Activated CD4-positive, CD25-positive, alpha-beta regulatory T cell treated with anti-CD3 and anti-CD28 coated beads, Interleukin-2, amount 50 U/mL, for 24 hours (primary cell): ENCODE results near the gene SSX2IP.

Experiments used
- ATAC-seq, 2 donors: fragments of 150-1000 bp; cut with Tn5 transposase; one replicate each; pipeline ENCODE4 v1.10.0; 2021; ENCODE audit warnings: mild to moderate bottlenecking in 1 of 2, moderate library complexity in 1 of 2

SSX2IP gene

DNA sequence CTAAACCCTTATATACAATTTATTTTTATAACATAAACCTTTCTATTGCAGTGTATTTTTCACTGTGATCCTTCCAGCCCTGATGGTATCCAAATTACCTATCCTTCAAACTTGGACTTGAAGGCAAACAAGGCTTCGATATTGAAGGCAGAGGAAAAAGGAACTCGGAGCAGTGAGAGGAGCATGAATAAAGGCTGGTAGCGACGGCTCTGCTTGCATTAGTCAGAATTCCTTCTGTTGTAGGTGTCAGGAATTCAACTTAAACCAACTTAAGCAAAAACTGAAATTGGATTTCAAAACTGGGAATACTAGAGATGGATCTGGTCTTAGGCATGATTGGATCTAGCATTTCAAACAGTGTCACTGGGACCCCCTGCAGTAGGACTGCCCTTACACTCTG is 17.8 kb upstream of the SSX2IP start:
- no peak for ATAC-seq

- no peak for ATAC-seq
These were observed 15.3 kb upstream of the SSX2IP start for GRCh38 chr1:84705513-84705912.

DNA sequence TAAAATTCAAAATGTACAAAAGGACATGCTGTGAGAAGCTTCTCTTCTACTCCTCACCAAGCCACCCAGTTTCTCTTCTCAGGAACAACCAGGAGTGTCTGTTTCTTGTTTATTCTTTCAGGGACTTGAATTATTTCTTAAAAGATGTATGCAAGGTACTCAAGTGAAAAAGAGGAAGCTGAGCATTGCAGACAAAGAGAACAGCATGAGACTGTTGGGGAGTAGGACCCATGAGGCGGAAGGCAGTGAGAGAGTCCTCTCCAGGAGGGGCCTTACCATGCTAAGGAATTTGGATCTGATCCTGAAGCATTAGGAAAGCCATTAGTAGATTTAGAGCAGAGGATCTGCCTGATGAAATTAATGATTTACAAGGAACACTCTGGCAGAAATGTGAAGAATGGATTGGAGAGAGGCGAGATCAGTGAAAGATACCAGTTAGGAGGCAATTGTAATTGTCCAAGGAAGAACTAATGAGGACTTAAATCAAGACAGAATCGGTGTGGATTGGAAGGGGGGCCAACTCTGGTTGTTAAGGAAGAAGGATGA is 14.7 kb upstream of the SSX2IP start:
- ATAC-seq, result no peak

GRCh38 chr1:84703431-84703830 is 13.2 kb upstream of the SSX2IP start:
- no peak for ATAC-seq

GRCh38 chr1:84702143-84702542 is 11.9 kb upstream of the SSX2IP start:
- ATAC-seq, result no peak

- no peak for ATAC-seq
These were observed 11.1 kb upstream of the SSX2IP start for GRCh38 chr1:84701376-84701775.

DNA sequence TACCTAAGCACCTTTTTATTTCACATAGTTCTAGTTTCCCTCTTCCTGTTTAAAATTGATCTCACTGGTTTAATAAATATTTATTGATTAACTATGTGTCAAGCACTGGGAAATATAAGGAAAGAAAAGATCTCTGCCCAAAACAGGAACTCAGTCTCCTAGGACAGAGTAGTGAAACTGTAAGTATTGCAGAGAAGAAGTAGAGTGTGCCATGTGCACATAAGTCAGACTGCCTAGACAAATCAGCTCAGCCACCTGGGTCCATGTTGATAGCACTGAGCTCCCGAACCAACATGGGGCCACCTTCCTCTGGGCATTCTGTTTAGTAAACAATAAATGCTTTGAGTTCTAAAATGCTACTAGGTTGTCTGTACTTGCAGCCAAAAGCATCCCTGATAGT is 9.8 kb upstream of the SSX2IP start:
- no peak for ATAC-seq

GRCh38 chr1:84698151-84699110 is 8.2 kb upstream of the SSX2IP start:
- no peak for ATAC-seq

DNA sequence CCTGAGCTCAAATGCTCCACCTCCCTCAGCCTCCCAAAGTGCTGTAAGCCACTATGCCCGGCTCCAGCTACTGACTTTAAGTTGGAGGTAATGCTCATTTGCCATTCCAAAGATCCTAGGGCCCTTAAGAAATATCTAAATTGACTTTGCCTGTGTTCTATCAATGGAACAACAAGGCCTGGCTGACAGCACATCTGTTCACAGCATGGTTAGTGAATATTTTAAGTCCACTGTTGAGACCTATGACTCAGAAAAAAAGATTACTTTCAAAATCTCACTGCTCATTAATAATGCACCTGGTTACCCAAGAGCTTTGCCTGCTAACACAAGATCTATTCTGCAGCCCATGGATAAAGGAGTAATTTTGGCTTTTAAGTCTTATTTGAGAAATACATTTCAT is 3.5 kb upstream of the SSX2IP start:
- no peak for ATAC-seq

DNA sequence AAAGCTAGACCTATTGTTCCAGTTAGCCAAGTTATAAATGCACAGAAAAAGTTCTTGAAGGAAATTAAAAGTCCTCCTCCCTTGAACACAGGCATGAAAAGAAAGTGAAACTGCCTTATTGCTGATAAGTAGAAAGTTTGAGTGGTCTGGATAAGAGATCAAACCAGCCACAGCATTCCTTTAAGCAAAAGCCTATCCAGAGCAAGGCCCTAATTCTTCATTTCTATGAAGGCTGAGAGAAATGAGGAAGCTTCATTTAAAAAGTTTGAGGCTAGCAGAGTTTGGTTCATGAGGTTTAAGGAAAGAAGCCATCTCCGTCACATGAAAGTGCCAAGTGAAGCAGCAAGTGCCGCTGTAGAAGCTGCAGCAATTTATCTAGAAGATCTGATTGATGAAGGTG is 2.7 kb upstream of the SSX2IP start:
- ATAC-seq, result no peak

GRCh38 chr1:84692391-84692790 is 2.1 kb upstream of the SSX2IP start:
- ATAC-seq, result no peak

- ATAC-seq, result no peak
These were observed 992 bp upstream of the SSX2IP start for GRCh38 chr1:84691122-84691783.

- no peak for ATAC-seq
These were observed 506 bp downstream of the SSX2IP start for GRCh38 chr1:84689514-84690396.

GRCh38 chr1:84688463-84689061 is 1.7 kb downstream of the SSX2IP start:
- ATAC-seq, result no peak

DNA sequence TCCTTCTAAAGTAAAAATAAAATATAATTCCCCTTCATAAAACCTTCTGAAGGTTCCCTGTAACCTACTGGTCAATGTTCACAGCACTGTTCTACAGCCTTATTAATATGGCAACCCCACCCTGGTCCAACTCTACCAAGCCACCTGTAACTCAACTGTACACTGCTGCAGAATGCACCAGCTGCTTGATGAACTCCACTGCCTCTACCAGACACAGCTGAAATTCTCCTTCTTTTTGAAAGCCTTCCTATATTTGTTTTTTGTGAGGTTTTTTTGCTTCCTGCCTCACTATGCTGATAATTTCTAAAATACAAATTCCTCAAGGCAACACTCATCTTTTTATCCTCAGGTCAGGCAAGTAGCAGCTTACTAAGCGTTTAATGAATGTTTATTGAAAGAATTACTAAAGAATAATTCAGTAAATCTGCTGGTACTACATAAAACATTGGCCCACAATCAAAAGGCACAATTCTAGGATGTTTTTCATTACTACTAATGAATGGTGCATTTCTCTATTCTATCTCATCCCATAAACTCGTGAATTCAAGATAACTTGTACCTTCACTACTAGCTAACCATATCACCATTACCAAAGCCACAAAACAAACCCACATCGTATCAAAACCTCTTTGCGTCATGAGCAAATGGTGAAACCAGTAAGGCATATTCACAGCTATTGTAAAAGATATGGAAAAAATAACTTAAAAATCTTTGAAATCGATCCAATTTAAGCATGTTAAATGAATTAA is 2.4 kb downstream of the SSX2IP start:
- ATAC-seq, result no peak

- ATAC-seq, result no peak
These were observed 4.0 kb downstream of the SSX2IP start for GRCh38 chr1:84686223-84686622.

DNA sequence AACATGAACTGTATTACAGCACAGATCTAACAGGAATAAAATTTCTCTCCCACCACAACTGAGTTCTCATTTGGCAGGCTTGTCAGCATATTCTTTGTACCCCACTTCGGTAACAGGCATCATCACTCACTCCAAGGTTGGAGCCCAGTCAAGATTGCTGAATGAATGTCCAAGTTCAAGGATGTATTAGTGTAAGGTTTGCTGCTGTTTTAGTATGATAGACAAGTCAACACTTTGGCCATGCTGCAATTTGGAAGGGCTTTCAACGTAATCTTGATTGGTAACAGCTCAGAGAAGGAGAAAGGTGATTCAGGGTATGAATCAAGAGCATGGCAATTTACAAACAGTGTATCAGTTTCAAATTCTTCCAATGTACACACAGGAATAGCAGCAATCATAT is 6.8 kb downstream of the SSX2IP start:
- no peak for ATAC-seq

- no peak for ATAC-seq
These were observed 8.2 kb downstream of the SSX2IP start for GRCh38 chr1:84682047-84682446.

GRCh38 chr1:84677415-84678099 is 12.7 kb downstream of the SSX2IP start:
- ATAC-seq, result no peak

DNA sequence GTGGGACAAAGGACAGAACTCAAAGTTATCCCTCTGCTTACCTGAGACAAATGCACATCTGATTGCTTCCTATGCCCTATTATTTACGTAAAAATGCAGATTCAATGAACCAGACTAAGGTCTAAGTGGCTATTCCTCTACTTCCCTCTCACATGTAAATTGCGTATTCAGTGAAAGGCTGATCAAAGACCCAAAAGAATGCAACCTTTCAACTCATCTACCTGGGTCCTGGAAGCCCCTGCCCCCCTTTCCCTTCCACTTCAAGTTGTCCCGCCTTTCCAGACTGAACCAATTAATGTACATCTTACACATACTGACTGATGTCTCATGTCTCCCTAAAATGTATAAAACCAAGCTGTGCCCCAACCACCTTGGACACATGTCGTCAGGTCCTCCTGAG is 14.6 kb downstream of the SSX2IP start:
- ATAC-seq, result no peak

DNA sequence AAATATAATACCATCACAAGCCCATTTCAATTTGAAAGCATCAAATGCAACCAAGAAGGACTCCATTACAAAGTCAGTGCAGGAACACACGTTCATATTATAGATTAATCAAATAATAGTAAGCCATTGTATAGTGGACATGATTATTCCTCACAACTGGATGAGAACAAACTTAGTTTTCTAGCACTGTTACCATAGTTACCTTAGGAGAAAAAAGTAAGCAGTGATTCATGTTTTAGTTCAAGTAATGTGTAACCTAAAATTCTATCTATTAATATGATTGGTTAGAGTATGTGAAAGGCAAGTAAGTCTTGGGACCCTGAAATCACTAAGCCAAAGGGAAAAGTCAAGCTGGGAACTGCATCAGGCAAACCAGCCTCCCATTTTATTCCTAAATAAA is 15.2 kb downstream of the SSX2IP start:
- ATAC-seq, result no peak
